Measurements from ENCODE around the gene HIGD2A.

Gene HIGD2A

DNA sequence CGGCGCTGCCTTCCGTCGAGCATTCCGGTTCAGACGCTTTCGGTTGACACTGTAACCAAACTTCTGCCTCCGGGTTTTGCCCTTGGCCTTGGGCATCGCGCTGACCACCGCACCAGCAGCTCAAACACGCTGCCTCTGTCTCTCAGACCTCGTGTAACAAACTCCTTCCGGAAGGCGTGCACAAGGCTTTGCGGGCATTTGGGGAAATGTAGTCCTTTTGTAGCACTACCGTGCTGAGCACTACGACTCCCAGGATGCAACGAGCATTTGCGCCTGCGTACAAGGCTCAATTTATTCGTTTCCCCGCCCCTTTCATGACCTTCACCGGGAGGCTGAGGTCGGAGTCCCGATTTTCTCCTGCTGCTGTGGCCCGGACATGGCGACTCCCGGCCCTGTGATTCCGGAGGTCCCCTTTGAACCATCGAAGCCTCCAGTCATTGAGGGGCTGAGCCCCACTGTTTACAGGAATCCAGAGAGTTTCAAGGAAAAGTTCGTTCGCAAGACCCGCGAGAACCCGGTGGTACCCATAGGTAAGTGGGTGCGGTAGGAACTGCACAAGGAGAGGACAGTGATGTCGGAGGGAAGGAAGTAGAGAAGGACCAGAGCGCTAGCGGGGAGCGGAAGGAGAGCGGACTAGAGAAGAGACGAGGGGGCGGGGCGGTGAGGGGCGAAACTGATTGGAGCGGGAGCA lies at the start of gene HIGD2A, which contains the start of gene NOP16:
Gene HIGD2A (plus strand): TSS at position 308 of the 691 bp plus-strand sequence. CDS start 69 bp downstream, at position 377.
Gene NOP16 (minus strand): TSS at position 155 of the 691 bp plus-strand sequence. CDS start 59 bp downstream, at position 96.
- DNase-seq = peak; percentile 99

- no peak for DNase-seq
These were observed 49.2 kb upstream of the HIGD2A start for GRCh38 chr5:176339304-176339703.

- DNase-seq = no peak
These were observed 47.0 kb upstream of the HIGD2A start for GRCh38 chr5:176341325-176342157.

DNA sequence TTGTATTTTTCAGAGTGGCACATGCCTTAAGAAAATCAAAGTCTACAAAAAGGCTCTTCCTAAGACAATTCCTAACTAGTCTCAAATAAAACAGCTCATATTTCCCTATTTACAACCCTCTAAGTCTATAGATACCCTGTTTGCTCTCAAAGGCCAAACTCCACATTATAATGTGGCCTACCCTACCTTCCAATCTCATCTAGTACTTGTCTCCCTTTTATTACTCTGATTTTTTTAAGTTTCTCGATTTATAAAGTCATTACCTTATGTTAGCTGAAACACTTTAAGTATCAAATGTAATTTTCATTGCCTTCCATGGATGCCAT lies 46.4 kb upstream of the HIGD2A start:
- DNase-seq = no peak

- DNase-seq = no peak
These were observed 45.6 kb upstream of the HIGD2A start for GRCh38 chr5:176342766-176343458.

- DNase-seq = no peak
These were observed 38.1 kb upstream of the HIGD2A start for GRCh38 chr5:176350416-176350815.

DNA sequence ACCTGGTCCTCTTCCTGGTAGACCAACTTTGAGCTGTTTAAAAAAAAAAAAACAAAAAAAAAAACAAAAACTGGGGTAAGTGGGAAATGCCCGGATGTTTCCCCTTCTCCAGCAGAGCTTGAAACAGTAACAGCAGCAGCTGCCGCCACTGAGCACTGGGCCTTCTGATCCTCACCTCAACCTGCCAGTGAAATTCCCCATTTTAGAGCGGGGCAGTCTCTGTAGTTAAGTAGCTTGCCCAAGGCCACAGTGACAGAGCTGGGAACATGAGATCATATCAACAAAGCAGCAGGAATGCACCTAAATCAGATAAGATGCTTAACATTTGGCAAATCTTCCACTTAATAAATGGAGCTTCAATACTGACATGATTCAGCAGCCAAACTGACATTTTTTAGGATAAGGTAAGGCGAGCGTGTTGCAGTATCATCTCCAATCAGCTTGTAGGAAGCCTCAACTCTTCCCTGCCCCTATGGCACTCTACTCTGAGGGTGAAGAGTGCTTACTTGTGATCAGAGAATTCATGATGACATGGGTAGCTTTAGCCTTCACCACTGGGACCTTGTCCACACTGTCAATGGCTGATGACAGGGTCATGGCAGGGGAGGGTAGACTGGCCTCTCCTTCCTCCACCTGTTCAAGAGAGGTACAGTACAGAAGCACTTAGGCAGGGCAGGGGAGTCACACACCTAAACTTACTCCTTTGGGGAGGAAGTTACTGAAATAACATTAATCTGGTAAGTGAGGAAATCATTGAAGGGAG lies 36.3 kb upstream of the HIGD2A start:
- DNase-seq = no peak

DNA sequence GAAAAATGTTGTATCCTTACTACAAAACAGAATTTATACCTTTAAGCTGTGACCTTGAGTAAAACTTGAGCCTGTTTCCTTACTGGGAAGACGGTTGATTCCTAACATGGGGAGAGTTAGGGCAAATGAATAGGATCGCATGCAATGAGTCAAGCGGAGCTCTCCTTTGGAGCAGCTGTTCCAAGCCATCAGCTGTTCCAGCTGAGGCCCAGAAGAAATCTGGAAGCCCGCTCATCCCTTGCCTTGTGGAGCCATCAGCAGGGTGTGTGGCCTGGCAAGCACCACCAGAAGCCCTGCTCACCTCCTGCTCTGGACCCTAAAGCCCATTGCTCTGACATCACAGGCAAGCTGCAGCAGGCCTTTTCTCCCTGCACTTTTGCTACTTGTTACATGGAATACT lies 35.0 kb upstream of the HIGD2A start:
- DNase-seq = no peak

- no peak for DNase-seq
These were observed 33.0 kb upstream of the HIGD2A start for GRCh38 chr5:176355400-176356178.

- no peak for DNase-seq
These were observed 32.4 kb upstream of the HIGD2A start for GRCh38 chr5:176356179-176356566.

DNA sequence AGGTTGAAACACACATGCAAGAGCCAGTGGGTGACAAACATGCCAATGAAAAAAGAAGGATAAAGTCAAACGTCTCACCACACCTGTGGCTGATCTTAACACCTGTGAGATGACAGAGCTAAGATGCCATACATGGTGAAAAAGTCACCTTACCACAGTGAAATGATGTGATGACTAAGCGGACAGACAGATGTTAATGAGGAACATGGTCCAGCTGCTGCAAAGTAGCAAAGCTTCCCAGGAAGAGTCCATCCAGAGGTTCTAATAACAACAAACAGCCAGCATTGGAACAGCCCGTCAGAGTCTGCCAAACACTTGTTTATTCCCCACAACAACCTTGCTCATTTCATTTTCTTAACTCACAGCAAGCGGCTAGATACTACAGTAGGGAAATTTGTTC lies 28.9 kb upstream of the HIGD2A start:
- DNase-seq = no peak

DNA sequence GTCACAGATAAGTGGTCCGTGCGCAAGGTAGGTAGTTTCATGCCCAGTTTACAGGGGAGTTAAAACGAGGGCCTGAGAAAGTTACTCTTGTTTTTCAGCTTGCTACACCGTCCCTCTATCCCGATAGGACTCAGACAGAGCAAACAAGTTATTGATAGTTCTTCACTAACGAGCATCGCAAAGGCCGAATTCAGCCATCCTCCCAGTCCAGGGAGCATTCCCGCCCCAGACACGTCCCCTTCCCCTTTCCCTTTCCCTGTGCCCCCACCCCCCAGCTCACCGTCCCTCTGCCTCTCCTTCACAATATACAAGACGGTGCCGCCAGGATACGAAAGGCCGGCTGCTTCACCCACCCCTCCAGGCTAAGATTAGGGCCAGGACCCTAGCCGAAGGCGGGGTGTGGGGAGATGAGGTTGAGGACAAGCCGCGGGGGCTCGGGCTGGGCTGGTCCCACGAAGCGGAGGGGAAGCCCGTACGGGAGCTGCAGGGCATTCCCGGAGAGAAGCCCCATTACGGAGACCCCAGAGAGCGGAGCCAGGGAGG lies 27.6 kb upstream of the HIGD2A start:
- no peak for DNase-seq

DNA sequence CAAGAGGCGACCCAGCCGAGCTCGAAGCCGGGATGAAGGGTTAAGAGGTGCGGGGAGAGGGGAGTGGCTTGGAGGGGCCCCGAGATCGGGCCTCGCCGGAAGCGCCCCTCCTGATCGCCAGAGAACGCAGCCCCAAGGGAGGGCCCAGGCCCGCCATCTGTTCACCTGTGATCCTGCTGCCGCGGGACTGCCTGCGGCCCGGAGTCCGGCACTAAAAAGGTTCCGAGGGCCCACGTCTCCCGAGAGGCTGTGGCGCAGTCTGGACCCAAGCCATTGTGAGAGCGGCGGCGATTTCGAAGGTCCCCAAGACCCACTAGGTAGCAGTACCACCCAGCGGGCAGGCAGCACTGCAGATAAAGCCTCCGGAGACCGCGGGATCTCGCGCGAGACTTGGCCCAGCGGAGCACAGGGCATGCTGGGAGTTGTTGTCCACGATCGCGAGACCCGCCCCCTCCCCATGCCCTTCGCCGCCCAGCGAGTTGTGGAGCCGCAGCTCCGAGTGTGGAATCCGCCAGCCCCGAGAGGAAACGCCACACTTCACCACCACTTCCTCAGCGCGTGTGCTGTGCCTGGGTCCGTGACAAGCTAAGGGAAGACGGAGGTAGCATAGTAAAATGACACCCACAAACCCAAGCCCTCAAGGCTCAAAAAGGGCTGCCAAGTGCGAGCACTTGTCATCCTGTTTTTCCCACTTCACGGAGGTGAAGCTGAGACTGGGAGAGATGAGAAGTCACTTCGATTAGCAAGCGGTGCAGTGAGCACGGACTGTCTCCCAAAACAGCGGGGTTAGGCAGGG lies 26.9 kb upstream of the HIGD2A start, which contains the start of gene KIAA1191:
Gene KIAA1191 (minus strand): TSS at position 328 of the 796 bp plus-strand sequence. CDS start 2,256 bp downstream, outside the sequence.
- DNase-seq = peak; percentile 84

DNA sequence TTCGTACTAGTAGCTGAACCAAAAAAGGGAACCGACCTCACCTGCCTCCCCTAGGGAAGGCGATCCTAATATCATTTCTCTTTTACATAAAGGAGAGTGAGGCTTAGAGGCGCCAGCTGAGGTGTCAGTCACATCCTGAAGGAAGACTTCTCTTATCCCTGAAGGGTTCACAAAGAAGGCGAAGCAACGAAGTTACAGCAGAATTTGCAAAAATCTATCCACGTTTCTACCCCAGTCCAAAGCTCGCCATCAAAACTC lies 26.4 kb upstream of the HIGD2A start:
- no peak for DNase-seq

GRCh38 chr5:176364765-176365350 lies 23.7 kb upstream of the HIGD2A start:
- DNase-seq = no peak

DNA sequence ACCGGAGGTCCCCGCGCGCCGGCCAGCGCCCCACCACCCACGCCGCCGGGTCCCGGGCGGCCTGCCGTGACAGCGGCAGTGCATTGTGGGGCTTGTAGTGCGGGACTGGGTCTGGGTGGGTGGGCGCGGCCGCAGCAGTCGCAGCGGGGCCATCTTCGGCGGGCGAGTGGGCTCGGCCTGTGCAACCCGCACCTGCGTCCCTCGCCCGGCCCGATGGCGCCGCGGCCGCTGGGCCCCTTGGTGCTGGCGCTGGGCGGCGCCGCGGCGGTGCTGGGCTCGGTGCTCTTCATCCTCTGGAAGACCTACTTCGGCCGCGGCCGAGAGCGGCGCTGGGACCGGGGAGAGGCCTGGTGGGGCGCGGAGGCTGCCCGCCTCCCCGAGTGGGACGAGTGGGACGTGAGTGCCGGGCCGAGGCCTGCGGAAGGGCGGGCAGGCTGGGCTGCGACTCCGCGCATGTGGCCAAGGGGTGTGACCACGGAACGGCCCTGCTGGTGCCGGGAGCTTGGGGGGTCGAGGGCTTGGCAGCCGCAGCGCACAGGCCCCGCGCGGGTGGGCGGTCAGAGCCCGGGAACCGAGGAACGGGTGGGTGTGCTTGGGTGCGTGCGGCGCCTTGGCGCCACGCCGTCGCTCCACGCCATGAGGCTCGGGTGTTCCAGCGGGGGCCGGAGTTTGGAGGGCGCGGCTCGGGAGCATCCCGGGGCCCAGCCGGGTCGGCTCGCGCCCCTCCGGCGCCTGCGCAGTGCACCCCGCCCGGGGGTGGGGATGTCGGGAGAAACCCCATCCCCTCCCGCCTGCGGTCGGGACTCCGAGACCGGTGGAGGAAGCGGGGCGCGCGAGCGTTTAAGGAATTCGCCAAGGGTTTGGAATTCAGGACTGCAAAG lies 23.0 kb upstream of the HIGD2A start, which contains the start of gene ARL10:
Gene ARL10 (plus strand): TSS at position 137 of the 881 bp plus-strand sequence. CDS start 77 bp downstream, at position 214.
- peak; percentile 72 for DNase-seq

GRCh38 chr5:176366232-176366894 lies 22.2 kb upstream of the HIGD2A start:
- DNase-seq = no peak

GRCh38 chr5:176368726-176369125 lies 19.8 kb upstream of the HIGD2A start:
- no peak for DNase-seq
